ENCODE data around the gene CD7.
"Not testable (repeated sequence)": the region's sequence is repeated elsewhere in the genome, so short reads cannot be mapped to it uniquely, and the experiment has no call there.

Gene CD7

GRCh38 chr17:82317394-82318168, at the start of gene CD7:
CD7 (minus strand) TSS chr17:82317608; CDS start chr17:82317495, 113 bp downstream.
- DNase-seq: peak; percentile 82 to 86

- DNase-seq: no peak
Measured at GRCh38 chr17:82366749-82367148, 49.3 kb upstream of the CD7 start.

GRCh38 chr17:82365606-82366295, 48.3 kb upstream of the CD7 start:
- no peak for DNase-seq

- no peak for DNase-seq
Measured at GRCh38 chr17:82361885-82362633, 44.7 kb upstream of the CD7 start.

- DNase-seq: not testable (repeated sequence)
Measured at GRCh38 chr17:82359451-82360074, 42.2 kb upstream of the CD7 start.

GRCh38 chr17:82358465-82359350, 41.3 kb upstream of the CD7 start, which contains the start of gene TEX19:
TEX19 (plus strand) TSS chr17:82359247; CDS start chr17:82362151, 2,904 bp downstream.
- DNase-seq: no peak

GRCh38 chr17:82357394-82357793, 40.0 kb upstream of the CD7 start:
- no peak for DNase-seq

GRCh38 chr17:82356845-82357355, 39.5 kb upstream of the CD7 start:
- DNase-seq: no peak

- DNase-seq: no peak
Measured at GRCh38 chr17:82355770-82356427, 38.5 kb upstream of the CD7 start.

- no peak for DNase-seq
Measured at GRCh38 chr17:82354804-82355308, 37.4 kb upstream of the CD7 start.

GRCh38 chr17:82353484-82353883, 36.1 kb upstream of the CD7 start:
- no peak for DNase-seq

- peak; percentile 88 for DNase-seq
Measured at GRCh38 chr17:82351713-82352488, 34.5 kb upstream of the CD7 start.

- no peak for DNase-seq
Measured at GRCh38 chr17:82351254-82351712, 33.9 kb upstream of the CD7 start.

GRCh38 chr17:82350182-82351030, 33.0 kb upstream of the CD7 start:
- DNase-seq: peak; percentile 72 to 75

GRCh38 chr17:82349287-82349701, 31.9 kb upstream of the CD7 start:
- DNase-seq: no peak

GRCh38 chr17:82348866-82349265, 31.5 kb upstream of the CD7 start:
- DNase-seq: no peak

GRCh38 chr17:82348434-82348833, 31.0 kb upstream of the CD7 start:
- DNase-seq: no peak

- DNase-seq: not testable (repeated sequence)
Measured at GRCh38 chr17:82347994-82348393, 30.6 kb upstream of the CD7 start.
